Muscle of back (tissue), 13 donors: ENCODE data around the gene NBPF19. TPM values are rescaled to one million over a fixed set of nuclear protein-coding genes. Genes with fewer than 3 reads are reported as not detected.
"Not testable (repeated sequence)": the region's sequence is repeated elsewhere in the genome, so short reads cannot be mapped to it uniquely, and the experiment has no call there.

Source experiments
- DNase-seq, 3 donors: peaks; one replicate each; pipeline versions ENCODE4 v3.0.0 to v3.0.0-alpha.2; 2013
- long read RNA-seq, 9 donors: transcript quantifications; one replicate each; lab custom pipeline, GENCODE V29; 2026
- polyA plus RNA-seq, 10 donors: library from polyadenylated mRNA; unstranded; fragments of 120-200 nt; gene quantifications; one replicate each; pipeline ENCODE4 v1.2.1, GENCODE V29; 2013; ENCODE audit not compliant: insufficient read length in 10 of 10

Gene NBPF19
- 10 to 100 TPM in 4 of 10 donors, 1 to 10 TPM in 6; 5.3 to 16.7 (median 9.5) TPM for polyA plus RNA-seq
- long read RNA-seq, donor 1: 0 reads
- long read RNA-seq, donor 2: 0 reads
- long read RNA-seq, donor 3: 0 reads
- long read RNA-seq, donor 4: 0 reads
- long read RNA-seq, donor 5: 0 reads
- long read RNA-seq, donor 6: 0 reads
- long read RNA-seq, donor 7: 0 reads
- long read RNA-seq, donor 8, partial matches to known transcripts: 15 of 15 reads
- long read RNA-seq, donor 8, other reads (novel, unspliced or antisense): 0 of 15 reads
- long read RNA-seq, donor 9: 0 reads

GRCh38 chr1:149474745-149475144 is at the start of gene NBPF19:
Gene NBPF19 (plus strand): TSS chr1:149475045. CDS start chr1:149475933, 888 bp downstream.
- not testable (repeated sequence) for DNase-seq

GRCh38 chr1:149428317-149428716 is 46.5 kb upstream of the NBPF19 start:
- not testable (repeated sequence) for DNase-seq

- peak; percentile 58 to 87 (median 63) for DNase-seq
Observed at GRCh38 chr1:149445451-149445850, 29.4 kb upstream of the NBPF19 start.

GRCh38 chr1:149452196-149452595 is 22.6 kb upstream of the NBPF19 start:
- not testable (repeated sequence) for DNase-seq

DNA sequence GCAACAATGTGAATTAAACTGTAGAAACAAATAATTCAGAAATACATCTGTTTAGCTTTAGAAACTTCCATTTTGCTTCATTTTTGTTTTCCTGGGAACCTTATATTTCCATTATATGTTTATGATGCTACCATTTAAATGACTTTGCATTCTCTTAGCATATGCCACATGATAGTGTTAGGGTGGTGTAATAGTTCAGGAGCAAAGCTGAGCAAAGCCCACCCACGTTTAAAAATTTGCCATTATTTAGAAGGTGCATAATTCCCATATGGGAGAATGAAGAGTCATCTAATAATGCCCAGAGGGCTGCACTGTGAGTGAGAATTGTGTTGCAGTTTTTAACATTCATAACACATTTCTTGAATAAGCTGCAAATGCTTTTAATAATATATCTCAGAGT is 22.2 kb upstream of the NBPF19 start:
- DNase-seq: not testable (repeated sequence)

DNA sequence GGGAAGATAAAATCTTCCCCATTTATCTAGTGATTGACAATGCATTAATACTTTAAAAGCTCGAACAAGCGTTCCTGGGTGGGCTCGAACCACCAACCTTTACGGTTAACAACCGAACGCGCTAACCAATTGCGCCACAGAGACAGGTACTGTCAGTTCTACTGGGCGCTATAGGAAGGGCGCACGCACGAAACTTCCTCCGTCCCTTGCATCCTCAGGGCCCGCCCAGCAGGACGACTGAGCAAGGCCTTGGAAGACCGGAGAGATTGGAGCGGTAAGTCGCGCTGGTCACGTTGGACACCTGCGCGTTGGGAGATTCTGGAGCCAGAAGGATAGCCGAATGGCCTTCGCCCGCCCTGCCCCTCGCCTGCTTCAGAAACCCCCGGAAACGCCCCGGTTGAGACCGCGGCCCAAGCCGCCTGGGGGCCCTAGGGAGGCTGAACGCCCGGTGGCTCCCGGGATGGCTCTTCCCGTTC is 83.5 kb downstream of the NBPF19 start:
- peak; percentile 25 to 72 (median 32) for DNase-seq

DNA sequence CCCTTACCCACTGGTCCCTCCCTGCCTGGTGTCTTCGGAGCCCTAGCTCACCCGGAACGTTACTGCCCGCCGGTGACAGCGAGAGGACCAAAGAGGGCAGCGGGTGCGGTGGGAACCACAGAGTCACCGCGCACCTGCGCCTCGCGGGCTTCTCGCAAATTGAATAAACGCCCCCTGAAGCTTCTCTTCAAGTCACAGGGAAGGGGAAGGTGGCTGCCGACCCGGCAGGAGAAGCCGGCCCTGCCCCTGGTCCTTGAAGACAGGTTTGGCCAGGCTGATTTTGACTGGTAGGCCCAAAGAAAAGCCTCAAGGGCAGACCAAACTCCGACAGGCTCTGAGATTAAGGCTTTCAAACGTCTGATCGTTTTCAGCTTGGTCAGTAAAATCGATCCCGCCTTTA is 87.0 kb downstream of the NBPF19 start:
- not testable (repeated sequence) for DNase-seq

DNA sequence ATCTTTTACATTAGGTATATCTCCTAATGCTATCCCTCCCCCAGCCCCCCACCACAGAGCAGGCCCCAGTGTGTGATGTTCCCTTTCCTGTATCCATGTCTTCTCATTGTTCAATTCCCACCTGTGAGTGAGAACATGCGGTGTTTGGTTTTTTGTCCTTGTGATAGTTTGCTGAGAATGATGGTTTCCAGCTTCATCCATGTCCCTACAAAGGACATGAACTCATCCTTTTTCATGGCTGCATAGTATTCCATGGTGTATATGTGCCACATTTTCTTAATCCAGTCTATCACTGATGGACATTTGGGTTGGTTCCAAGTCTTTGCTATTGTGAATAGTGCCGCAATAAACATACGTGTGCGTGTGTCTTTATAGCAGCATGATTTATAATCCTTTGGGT is 90.6 kb downstream of the NBPF19 start:
- DNase-seq: not testable (repeated sequence)

DNA sequence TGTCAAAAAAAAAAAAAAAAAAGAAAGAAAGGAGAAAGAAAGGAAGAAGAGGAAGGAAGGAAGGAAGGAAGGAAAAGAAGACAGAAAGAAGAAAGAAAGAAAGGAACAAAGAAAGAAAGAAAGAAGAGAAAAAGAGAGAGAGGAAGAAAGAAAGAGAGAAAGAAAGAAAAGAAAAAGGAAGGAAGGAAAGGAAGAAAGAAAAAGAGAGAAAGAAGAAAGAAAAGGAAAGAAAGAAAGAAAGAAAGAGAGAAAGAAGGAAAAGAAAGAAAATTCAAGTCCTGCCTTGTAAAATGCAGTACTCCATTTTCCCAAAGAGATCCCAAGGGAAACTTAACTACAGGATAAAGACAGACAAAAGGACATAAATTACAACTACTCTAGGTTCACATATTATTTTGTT is 97.9 kb downstream of the NBPF19 start:
- DNase-seq: not testable (repeated sequence)

DNA sequence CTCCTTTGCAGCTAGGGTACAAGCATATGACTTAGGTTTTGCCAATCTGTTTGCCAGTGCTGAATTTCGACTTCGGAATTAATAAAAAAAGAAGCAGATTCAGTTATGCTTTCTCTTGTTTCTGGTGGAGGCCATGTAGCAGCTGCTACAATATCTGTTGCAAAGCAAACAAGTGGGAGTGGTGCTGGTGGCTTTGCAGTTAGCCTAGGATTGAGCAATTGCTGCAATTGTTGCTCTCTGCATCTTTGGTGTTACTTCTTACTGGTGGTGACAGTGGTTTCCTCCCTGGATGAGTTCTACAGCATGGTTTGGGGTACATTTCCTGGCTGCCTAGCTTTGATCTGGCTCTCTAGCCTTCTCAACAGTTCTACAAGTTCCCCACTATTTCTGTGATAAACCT is 110.7 kb downstream of the NBPF19 start:
- not testable (repeated sequence) for DNase-seq

Other genes starting within 250 kb of the NBPF19 start
- not detected for gene PPIAL4C, start 108.8 kb downstream of the NBPF19 start, polyA plus RNA-seq